ENCODE measurements around the gene DRC1.

GRCh38 chr2:26481706-26482105 is 80.0 kb downstream of the DRC1 start:
- TF ChIP-seq CTCF (IDR thresholded peaks at IDR 0.05) (no peak), POLR2A (IDR thresholded peaks at IDR 0.05) (no peak), POLR2AphosphoS5 (IDR thresholded peaks at IDR 0.05) (no peak), EP300 (IDR thresholded peaks at IDR 0.05) (no peak)
